GM19193 (cell line): ENCODE data around the gene IGF2BP2.

Source experiments
- POLR2A ChIP-seq: IDR thresholded peaks from 4 replicates; pipeline ENCODE4 v1.6.1; 2011; ENCODE audit not compliant: insufficient read depth, insufficient read length; ENCODE audit errors: extremely low read depth

IGF2BP2 gene

GRCh38 chr3:185647134-185647879 lies 177.5 kb downstream of the IGF2BP2 start:
- no peak for TF ChIP-seq POLR2A

DNA sequence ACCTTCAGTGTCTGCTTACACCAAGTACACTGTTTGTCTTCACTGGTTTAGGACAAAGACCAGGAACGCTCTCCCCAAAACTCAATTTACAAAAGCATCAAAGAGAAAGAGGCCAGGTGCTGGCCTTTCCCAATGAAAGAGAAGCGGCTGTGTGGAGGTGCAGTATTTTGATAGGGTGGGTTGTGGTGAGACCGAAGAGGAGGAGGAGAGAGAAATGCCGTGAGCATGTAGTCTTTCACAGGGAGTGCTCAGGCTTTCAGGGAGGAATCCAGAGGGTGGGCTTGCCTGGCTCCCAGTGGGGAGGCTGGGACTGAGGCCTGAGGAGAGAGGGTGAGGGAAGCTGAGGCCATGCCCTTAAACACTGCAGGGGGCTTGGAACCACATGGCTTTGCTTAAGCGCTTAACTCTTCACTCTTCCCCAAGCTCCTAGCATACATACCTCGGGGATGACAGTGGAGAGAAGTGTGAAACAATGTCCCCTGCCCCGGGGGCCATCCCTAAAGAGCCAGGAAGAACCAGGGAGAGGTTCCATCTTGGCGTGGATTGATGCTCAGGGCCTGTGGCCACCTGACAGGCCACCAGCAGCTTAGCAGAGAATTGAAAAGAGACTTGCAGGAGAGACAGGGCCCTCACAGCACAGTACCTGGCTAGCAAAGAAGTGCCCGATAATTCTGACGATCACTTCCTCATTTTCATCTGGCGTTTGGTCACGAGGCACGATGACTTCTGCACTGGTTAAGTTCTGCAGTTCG lies 178.3 kb downstream of the IGF2BP2 start:
- no peak for TF ChIP-seq POLR2A

DNA sequence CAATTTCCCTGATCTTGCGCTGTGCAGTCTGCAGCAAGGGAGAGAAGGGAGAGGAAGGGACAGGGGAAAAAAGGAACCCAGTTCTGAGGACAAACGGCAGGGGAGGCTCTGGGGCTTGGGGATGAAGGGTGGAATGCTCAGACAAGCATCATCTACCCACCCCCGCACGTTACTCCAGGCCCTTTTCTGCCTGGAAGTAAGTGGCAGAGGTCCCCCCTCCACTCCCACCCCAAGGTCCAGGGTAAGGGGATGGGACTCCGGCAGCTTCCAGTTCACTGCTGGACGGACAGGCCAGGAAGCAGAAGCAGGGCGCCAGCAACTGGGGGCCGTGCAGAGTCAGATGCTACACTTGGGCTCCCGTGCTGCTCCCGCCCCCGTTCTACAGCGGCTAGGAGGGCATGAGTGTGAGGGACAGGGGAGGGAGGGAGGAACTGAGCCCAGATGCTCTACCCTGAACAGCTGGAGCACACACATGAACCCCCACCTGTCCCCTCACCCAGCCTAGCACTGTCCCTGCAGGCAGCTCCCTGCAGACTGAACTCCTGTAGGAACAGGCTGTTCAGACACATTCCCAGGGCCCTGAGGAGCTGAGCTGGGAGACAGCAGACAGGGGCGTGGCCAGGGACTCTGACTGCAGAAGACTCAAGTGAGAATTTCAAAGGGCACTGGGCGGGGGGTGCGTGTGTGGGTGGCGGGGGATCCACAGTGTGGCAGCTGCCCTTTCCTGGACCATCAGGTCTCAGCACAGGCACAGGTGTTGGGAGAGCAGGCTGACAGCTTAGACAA lies 179.1 kb downstream of the IGF2BP2 start:
- TF ChIP-seq POLR2A = no peak

- no peak for TF ChIP-seq POLR2A
These were observed 184.5 kb downstream of the IGF2BP2 start for GRCh38 chr3:185640308-185640707.

- no peak for TF ChIP-seq POLR2A
These were observed 185.1 kb downstream of the IGF2BP2 start for GRCh38 chr3:185639632-185640206.

- TF ChIP-seq POLR2A = no peak
These were observed 187.5 kb downstream of the IGF2BP2 start for GRCh38 chr3:185637388-185637787.

DNA sequence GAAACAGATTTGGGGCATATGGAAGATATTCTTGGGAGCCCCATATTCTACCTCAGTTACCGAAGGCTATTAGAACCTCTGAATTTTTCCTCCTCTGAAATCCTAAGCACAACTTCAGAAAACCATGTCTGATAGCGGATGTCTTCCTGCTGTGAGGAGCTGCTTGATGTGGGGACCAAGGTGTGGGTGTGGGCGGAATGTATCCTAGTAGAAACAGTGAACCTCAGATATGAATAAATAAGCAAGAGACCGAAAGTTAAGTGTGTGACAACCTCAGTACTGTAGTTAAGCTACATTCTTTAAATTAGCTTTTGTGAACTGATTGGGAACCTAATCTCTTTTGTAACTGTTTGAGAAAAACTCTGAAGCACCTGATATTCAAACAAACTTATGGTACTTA lies 191.8 kb downstream of the IGF2BP2 start:
- TF ChIP-seq POLR2A = no peak

- no peak for TF ChIP-seq POLR2A
These were observed 193.2 kb downstream of the IGF2BP2 start for GRCh38 chr3:185631508-185632206.

- no peak for TF ChIP-seq POLR2A
These were observed 193.7 kb downstream of the IGF2BP2 start for GRCh38 chr3:185631108-185631507.

DNA sequence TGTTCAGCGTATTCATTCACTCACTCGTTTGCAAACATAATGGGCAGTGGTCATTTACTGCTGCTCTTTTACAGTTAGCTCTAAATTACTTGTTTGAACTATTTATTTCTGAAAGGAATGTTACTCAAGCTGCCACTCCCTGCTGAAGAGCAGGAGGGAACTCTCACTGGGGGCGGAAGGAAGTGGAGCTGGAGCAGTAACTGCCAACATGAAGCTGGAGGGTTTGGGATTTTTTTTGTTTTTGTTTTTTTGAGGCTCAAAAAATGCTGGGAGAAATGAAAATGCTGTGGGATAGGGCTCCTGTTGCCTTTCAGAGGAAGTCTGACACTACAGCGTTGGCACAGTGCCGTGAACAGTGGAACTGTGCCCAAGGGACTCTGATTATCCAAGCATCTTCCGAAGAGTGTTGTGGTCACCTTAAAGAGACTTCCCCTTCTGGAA lies 194.6 kb downstream of the IGF2BP2 start:
- no peak for TF ChIP-seq POLR2A

- no peak for TF ChIP-seq POLR2A
These were observed 195.2 kb downstream of the IGF2BP2 start for GRCh38 chr3:185629554-185630181.

GRCh38 chr3:185625784-185626183 lies 199.1 kb downstream of the IGF2BP2 start:
- TF ChIP-seq POLR2A = no peak

- TF ChIP-seq POLR2A = no peak
These were observed 200.7 kb downstream of the IGF2BP2 start for GRCh38 chr3:185623939-185624665.
